ENCODE measurements around the gene SPAG16.

GRCh38 chr2:214410128-214410775 lies 1126.0 kb downstream of the SPAG16 start:
- TF ChIP-seq CTCF (IDR thresholded peaks at IDR 0.05): no peak
- TF ChIP-seq POLR2A (IDR thresholded peaks at IDR 0.05): no peak

Data from heart left ventricle (tissue), 13 donors.